Activated CD4-positive, alpha-beta T cell treated with anti-CD3 and anti-CD28 coated beads, Interleukin-2, amount 10 ng/mL, durations not matched to agents 24 days and 14 days (primary cell): ENCODE data around the gene UNCX. TPM values are rescaled to one million over a fixed set of nuclear protein-coding genes. Genes with fewer than 3 reads are reported as not detected.
A peak's percentile ranks its signal among the peaks of the same experiment; 100 is the strongest.
"Not testable (repeated sequence)": the region's sequence is repeated elsewhere in the genome, so short reads cannot be mapped to it uniquely, and the experiment has no call there.

Source experiments
- DNase-seq: peaks from one replicate; pipeline ENCODE4 v3.0.0; 2022
- H3K27ac Mint-ChIP-seq: one replicate; pipeline ENCODE4 v1.8.0; 2022; ENCODE audit warnings: mild to moderate bottlenecking, mixed read lengths
- H3K27me3 Mint-ChIP-seq: one replicate; pipeline ENCODE4 v1.8.0; 2022; ENCODE audit warnings: mixed read lengths
- H3K36me3 Mint-ChIP-seq: one replicate; pipeline ENCODE4 v1.8.0; 2022; ENCODE audit warnings: low read depth, mild to moderate bottlenecking, mixed read lengths
- H3K4me1 Mint-ChIP-seq: one replicate; pipeline ENCODE4 v1.8.0; 2021; ENCODE audit warnings: mixed read lengths
- H3K4me3 Mint-ChIP-seq: one replicate; pipeline ENCODE4 v1.8.0; 2022; ENCODE audit warnings: mild to moderate bottlenecking, moderate library complexity, mixed read lengths
- H3K9me3 Mint-ChIP-seq: one replicate; pipeline ENCODE4 v1.8.0; 2021; ENCODE audit warnings: mixed read lengths
- intact Hi-C: fragments of 100-400 bp; cut with micrococcal nuclease; formaldehyde crosslinking; loops from one replicate; pipeline ENCODE4 v1.15.1; 2023
- total RNA-seq: library from RNA; stranded (reverse); gene quantifications from 2 replicates; pipeline ENCODE4 v1.2.3, GENCODE V29; 2022

UNCX gene
- not detected in 2 replicates for total RNA-seq

DNA sequence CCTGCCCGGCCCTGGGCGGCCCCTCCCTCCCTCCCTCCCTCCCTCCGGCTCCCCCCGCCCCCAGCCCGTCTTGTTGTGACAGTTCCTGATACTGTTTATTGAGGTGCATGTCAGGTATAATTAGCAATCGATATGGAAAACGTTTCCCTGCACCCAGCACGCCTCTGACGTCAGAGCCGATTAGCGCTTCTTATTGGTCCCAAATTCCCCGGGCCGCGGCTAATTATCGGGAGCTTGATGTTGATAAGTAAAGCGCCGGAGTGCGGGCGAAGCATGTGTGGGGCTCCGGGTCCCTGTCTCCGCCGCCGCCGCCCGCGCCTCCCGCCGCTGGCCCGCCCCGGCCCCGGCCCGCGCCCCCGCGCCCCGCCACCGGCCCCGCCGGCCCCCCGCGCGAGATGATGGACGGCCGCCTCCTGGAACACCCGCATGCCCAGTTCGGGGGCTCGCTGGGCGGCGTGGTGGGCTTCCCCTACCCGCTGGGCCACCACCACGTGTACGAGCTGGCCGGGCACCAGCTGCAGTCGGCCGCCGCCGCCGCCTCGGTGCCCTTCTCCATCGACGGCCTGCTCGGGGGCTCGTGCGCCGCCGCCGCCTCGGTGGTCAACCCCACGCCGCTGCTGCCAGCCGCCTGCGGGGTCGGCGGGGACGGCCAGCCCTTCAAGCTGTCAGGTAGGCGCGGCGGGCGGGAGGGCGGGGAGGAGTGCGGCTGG lies at the start of gene UNCX:
Gene UNCX (plus strand): TSS at position 250 of the 710 bp plus-strand sequence. CDS start 146 bp downstream, at position 396.
- peaks cover 8% of the 10 kb centered on the region for H3K4me1 Mint-ChIP-seq
- H3K9me3 Mint-ChIP-seq, result peaks cover 4% of the 10 kb centered on the region
- DNase-seq, result no peak
- intact Hi-C loops, result no loop called here
- peaks cover 46% of the 10 kb centered on the region for H3K27me3 Mint-ChIP-seq
- H3K27ac Mint-ChIP-seq, result peak within 1 kb of the TSS; percentile 67
- no peak within 1 kb of the TSS for H3K4me3 Mint-ChIP-seq
- peaks cover 11% of the 10 kb centered on the region for H3K36me3 Mint-ChIP-seq

DNA sequence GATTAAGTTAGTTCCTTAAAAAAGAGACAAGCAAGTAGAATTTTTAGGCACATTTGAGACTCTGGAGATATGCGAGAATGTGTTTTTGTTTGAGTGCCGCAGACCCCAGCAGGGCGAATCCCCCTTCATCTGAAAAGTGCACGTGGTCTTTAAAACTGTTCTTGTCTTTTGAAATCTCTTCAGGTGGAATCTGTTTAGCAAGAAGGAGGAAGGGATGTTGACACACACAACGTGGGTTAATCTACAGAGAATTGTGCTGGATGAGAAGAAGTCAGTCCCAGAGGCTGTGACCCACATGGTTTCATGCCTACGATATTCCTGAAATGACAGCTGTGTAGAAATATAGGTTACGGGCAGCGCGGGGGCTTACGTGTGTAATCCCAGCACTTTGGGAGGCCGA lies 45.5 kb upstream of the UNCX start:
- H3K4me1 Mint-ChIP-seq, result peaks cover 15% of the 10 kb centered on the region
- H3K27me3 Mint-ChIP-seq, result peaks cover 12% of the 10 kb centered on the region
- H3K36me3 Mint-ChIP-seq, result peaks cover 11% of the 10 kb centered on the region
- no peak overlapping the region for H3K27ac Mint-ChIP-seq
- intact Hi-C loops, result no loop called here
- no peak overlapping the region for H3K4me3 Mint-ChIP-seq
- H3K9me3 Mint-ChIP-seq, result peaks cover 19% of the 10 kb centered on the region
- DNase-seq, result no peak

DNA sequence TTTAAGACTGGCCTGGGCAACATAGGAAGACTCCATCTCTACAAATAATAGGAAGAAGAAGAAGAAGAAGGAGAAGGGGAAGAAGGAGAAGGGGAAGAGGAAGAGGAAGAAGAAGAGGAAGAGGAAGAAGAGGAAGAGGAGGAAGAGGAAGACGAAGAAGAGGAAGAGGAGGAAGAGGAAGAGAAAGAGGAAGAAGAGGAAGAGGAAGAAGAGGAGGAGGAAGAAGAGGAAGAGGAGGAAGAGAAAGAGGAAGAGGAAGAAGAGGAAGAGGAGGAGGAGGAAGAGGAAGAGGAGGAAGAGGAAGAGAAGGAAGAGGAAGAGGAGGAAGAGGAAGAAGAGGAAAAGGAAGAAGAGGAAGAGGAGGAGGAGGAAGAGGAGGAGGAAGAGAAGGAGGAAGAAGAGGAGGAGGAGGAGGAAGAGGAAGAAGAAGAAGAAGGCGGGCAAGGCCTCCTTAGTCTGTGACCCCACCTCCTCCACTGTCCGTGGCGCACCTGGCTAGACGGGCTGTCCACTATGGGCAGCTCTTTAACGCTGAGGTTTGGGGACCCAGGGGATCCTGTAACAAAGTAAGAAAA lies 43.9 kb upstream of the UNCX start:
- Mint-ChIP-seq H3K4me1 (peaks cover 19% of the 10 kb centered on the region), H3K27me3 (peaks cover 12% of the 10 kb centered on the region), H3K36me3 (peaks cover 14% of the 10 kb centered on the region), H3K27ac (no peak overlapping the region), H3K4me3 (no peak overlapping the region), H3K9me3 (peaks cover 22% of the 10 kb centered on the region)
- intact Hi-C loops, result no loop called here
- no peak for DNase-seq

DNA sequence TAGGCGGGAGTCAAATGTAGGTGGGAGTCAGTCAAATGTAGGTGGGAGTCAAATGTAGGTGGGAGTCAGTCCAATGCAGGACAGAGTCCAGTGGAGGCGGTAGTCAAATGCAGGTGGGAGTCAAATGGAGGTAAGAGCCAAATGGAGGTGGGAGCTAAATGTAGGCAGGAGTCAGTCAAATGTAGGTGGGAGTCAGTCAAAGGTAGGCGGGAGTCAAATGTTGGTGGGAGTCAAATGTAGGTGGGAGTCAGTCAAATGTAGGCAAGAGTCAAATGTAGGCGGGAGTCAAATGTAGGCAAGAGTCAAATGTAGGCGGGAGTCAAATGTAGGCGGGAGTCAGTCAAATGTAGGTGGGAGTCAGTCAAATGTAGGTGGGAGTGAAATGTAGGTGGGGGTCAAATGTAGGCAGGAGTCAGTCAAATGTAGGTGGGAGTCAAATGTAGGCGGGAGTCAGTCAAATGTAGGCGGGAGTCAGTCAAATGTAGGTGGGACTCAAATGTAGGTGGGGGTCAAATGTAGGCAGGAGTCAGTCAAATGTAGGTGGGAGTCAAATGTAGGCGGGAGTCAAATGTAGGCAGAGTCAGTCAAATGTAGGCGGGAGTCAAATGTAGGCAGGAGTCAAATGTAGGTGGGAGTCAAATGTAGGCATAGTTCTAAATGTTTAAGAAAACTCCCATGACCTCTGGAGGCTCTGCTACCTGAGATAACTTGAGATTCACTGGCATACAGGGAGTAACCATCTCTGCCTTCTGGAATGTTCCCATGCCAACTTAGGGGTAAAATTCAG lies 42.5 kb upstream of the UNCX start:
- H3K27me3 Mint-ChIP-seq, result peaks cover 12% of the 10 kb centered on the region
- no peak for DNase-seq
- H3K9me3 Mint-ChIP-seq, result peaks cover 22% of the 10 kb centered on the region
- intact Hi-C loops, result loop anchor here (10.0 kb wide), 1 partner anchor 225 kb away; no protein-coding TSS in a partner anchor
- peaks cover 14% of the 10 kb centered on the region for H3K36me3 Mint-ChIP-seq
- peak overlapping the region; percentile 27 for H3K27ac Mint-ChIP-seq
- H3K4me1 Mint-ChIP-seq, result peaks cover 19% of the 10 kb centered on the region
- no peak overlapping the region for H3K4me3 Mint-ChIP-seq

- H3K27ac Mint-ChIP-seq, result peak overlapping the region; percentile 96
- H3K4me3 Mint-ChIP-seq, result peak overlapping the region; percentile 84
- intact Hi-C loops, result loop anchor here (10.0 kb wide), 1 partner anchor 223 kb away; no protein-coding TSS in a partner anchor
Observed at GRCh38 chr7:1192171-1192676, 40.4 kb upstream of the UNCX start.

GRCh38 chr7:1193593-1194424 lies 38.9 kb upstream of the UNCX start:
- H3K36me3 Mint-ChIP-seq, result peaks cover 14% of the 10 kb centered on the region

More at GRCh38 chr7:1192171-1192676, 40.4 kb upstream of the UNCX start:
- H3K27me3 Mint-ChIP-seq, result peaks cover 8% of the 10 kb centered on the region
- H3K4me1 Mint-ChIP-seq, result peaks cover 22% of the 10 kb centered on the region
- peaks cover 22% of the 10 kb centered on the region for H3K9me3 Mint-ChIP-seq
- DNase-seq, result peak; percentile 82
- peaks cover 14% of the 10 kb centered on the region for H3K36me3 Mint-ChIP-seq

GRCh38 chr7:1196441-1196840 lies 36.2 kb upstream of the UNCX start:
- intact Hi-C loops, result loop anchor here (10.0 kb wide), 1 partner anchor 218 kb away; no protein-coding TSS in a partner anchor
- H3K4me1 Mint-ChIP-seq, result peaks cover 14% of the 10 kb centered on the region
- H3K27ac Mint-ChIP-seq, H3K4me3 Mint-ChIP-seq, H3K27me3 Mint-ChIP-seq, DNase-seq, H3K9me3 Mint-ChIP-seq, H3K36me3 Mint-ChIP-seq: not testable (repeated sequence)

More at GRCh38 chr7:1193593-1194424, 38.9 kb upstream of the UNCX start:
- Mint-ChIP-seq H3K4me3 (no peak overlapping the region), H3K4me1 (peaks cover 22% of the 10 kb centered on the region), H3K9me3 (peaks cover 17% of the 10 kb centered on the region), H3K27me3 (peaks cover 6% of the 10 kb centered on the region), H3K27ac (no peak overlapping the region)
- intact Hi-C loops, result loop anchor here (10.0 kb wide), 1 partner anchor 221 kb away; no protein-coding TSS in a partner anchor
- DNase-seq, result peak; percentile 81

DNA sequence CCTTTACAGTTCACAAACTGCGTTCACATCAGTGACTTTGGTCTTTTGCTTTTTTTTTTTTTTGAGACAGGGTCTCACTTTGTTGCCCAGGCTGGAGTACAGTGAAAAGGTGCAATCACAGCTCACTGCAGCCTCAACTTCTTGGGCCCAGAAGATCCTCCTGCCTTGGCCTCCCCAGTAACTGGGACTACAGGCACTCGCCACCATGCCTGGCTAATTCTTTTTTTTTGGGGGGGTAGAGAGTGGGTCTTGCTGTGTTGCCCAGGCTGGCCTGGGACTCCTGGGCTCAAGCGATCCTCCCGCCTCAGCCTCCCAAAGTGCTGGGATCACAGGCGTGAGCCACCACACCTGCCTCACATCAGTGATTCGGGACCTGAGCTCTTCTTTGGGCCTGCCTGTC lies 35.7 kb upstream of the UNCX start:
- Mint-ChIP-seq H3K27ac (no peak overlapping the region), H3K27me3 (peaks cover 3% of the 10 kb centered on the region), H3K36me3 (peaks cover 5% of the 10 kb centered on the region), H3K4me3 (no peak overlapping the region), H3K4me1 (peaks cover 9% of the 10 kb centered on the region), H3K9me3 (peaks cover 4% of the 10 kb centered on the region)
- no peak for DNase-seq
- intact Hi-C loops, result loop anchor here (10.0 kb wide), 1 partner anchor 218 kb away; no protein-coding TSS in a partner anchor

- H3K36me3 Mint-ChIP-seq, result no peaks in the 10 kb centered on the region
- DNase-seq, result no peak
- H3K4me1 Mint-ChIP-seq, result peaks cover 4% of the 10 kb centered on the region
- intact Hi-C loops, result loop anchor here (10.0 kb wide), 1 partner anchor 217 kb away; no protein-coding TSS in a partner anchor
- no peak overlapping the region for H3K4me3 Mint-ChIP-seq
- H3K9me3 Mint-ChIP-seq, result no peaks in the 10 kb centered on the region
- peaks cover 3% of the 10 kb centered on the region for H3K27me3 Mint-ChIP-seq
- no peak overlapping the region for H3K27ac Mint-ChIP-seq
Observed at GRCh38 chr7:1197997-1198625, 34.6 kb upstream of the UNCX start.

DNA sequence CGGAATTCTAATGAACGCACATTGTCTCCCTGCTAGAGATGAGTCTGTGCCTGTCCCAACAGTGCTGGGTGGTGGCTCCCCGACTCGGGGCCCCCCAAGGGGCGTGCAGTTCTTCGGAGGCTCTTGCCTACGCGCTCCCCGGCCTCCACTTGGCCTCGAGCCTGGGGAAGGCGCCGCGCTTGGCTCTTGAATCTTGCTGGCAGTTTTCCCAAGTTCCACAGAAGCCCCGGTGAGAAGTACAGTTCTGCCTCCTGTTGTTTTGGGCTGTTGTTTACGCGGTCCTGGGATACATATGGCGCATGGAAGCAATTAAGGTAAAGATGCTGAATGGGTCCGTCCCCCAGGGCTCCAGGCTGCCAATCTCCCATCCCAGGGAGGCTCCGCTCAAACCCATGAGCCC lies 32.6 kb upstream of the UNCX start:
- intact Hi-C loops, result no loop called here
- H3K9me3 Mint-ChIP-seq, result no peaks in the 10 kb centered on the region
- H3K27ac Mint-ChIP-seq, result no peak overlapping the region
- H3K27me3 Mint-ChIP-seq, result peaks cover 3% of the 10 kb centered on the region
- H3K4me3 Mint-ChIP-seq, result no peak overlapping the region
- H3K36me3 Mint-ChIP-seq, result no peaks in the 10 kb centered on the region
- DNase-seq, result no peak
- peaks cover 4% of the 10 kb centered on the region for H3K4me1 Mint-ChIP-seq

DNA sequence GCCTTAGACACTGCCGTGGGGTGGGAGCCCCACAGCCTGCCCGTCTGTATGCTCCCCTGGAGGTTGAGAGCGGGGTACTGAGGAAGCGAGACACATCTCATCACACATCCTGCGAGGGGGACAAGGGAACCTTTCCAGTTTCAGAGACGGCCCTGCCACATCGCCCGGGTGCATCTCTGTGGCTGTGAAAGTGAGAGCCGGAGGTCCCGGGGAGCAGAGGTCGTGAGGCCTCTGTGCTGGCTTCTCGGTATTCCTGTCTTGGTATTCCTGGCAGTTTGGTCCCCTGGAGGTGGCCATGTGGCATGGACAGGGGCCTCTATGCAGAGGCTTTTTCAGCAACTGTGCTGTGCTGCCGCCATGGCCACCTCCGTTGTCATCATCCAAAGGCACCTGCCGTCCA lies 30.8 kb upstream of the UNCX start:
- DNase-seq, result no peak
- no peaks in the 10 kb centered on the region for H3K9me3 Mint-ChIP-seq
- no peaks in the 10 kb centered on the region for H3K4me1 Mint-ChIP-seq
- intact Hi-C loops, result no loop called here
- no peak overlapping the region for H3K27ac Mint-ChIP-seq
- no peak overlapping the region for H3K4me3 Mint-ChIP-seq
- H3K27me3 Mint-ChIP-seq, result peaks cover 2% of the 10 kb centered on the region
- no peaks in the 10 kb centered on the region for H3K36me3 Mint-ChIP-seq

DNA sequence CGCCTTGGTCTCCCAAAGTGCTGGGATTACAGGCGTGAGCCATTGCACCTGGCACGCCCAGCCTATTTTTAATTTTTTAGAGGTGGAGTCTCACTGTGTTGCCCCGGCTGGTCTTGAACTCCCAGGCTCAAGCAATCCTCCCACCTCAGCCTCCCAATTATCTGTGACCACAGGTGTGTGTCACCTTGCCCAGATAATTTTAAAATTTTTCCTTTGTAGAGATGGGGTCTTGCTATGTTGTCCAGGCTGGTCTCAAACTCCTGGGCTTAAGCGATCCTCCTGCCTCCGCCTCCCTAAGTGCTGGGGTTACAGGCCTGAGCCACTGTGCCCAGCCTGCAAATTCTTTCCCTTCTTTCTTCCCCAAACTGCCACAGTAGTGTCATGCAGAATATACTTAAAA lies 29.8 kb upstream of the UNCX start:
- H3K36me3 Mint-ChIP-seq, DNase-seq, H3K9me3 Mint-ChIP-seq, H3K4me1 Mint-ChIP-seq, H3K27me3 Mint-ChIP-seq, H3K27ac Mint-ChIP-seq, H3K4me3 Mint-ChIP-seq, intact Hi-C loops: not testable (repeated sequence)
